HG03439 (cell line): ENCODE measurements around the gene SLC25A34.
"Not testable (repeated sequence)": the region's sequence is repeated elsewhere in the genome, so short reads cannot be mapped to it uniquely, and the experiment has no call there.

Experiments used
- ATAC-seq: cut with Tn5 transposase; IDR thresholded peaks from one replicate; pipeline ENCODE4 v1.9.1; 2021; ENCODE audit warnings: mild to moderate bottlenecking, moderate library complexity; ENCODE audit not compliant: unreplicated experiment

SLC25A34 gene

GRCh38 chr1:15736038-15736891 is at the start of gene SLC25A34:
Gene SLC25A34 (plus strand): TSS chr1:15736258. CDS start chr1:15736486, 228 bp downstream.
- no peak for ATAC-seq

- no peak for ATAC-seq
Observed at GRCh38 chr1:15687446-15687845, 48.6 kb upstream of the SLC25A34 start.

- no peak for ATAC-seq
Observed at GRCh38 chr1:15690317-15690716, 45.7 kb upstream of the SLC25A34 start.

DNA sequence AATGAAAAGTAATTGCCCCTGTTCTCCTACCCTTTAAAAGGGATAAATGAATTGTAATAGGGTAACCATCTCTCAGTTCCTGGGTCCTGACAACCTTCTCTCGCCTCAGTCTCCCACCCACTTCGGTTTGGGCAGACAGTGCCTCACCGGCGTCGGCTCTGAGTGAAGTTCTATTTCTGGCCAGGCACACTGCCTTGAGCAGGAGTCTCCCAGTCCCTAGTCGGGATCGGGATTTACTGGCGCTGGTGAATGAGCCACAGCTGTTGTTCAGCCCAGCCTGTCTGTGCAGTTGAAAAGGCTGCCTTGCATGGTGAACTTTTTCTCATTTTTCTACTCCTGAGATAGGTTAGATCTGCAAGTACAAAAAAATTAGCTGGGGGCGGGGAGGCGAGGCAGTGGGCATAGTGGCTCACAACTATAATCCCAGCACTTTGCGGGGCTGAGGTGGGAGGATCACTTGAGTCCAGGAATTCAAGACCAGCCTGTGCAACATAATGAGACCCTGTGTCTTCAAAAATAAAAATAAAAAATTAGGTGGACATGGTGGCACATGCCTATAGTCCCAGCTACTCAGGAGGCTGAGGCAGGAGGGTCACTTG is 44.5 kb upstream of the SLC25A34 start:
- ATAC-seq = no peak

DNA sequence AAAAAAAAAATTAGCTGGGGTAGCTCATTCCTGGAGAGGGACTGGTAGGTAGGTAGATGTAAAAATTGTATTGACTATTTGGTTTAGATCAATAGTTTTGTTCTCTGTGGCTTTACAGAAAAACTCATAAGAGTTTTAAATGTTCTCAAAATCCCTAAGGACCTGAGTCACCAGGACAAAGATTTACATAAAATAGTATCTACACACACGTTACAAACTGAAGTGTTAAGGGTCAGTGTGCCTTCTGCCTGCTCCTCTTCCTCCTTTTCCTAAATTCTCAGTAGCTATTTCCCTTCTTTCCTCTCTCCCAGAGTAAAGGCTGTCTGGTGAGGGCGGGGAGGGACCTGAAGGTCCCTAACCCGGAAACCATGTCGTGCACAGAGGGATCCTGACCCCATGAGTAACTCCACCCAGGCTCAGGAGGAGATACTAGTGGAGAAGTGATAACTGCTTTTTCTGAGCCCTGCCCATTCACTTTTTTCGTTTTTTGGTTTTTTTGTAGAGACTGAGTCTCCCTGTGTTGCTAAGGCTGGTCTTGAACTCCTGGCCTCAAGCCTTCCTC is 43.9 kb upstream of the SLC25A34 start:
- no peak for ATAC-seq

GRCh38 chr1:15693371-15693770 is 42.7 kb upstream of the SLC25A34 start:
- ATAC-seq = no peak

GRCh38 chr1:15696956-15697521 is 39.0 kb upstream of the SLC25A34 start:
- peak; percentile 91 for ATAC-seq

- no peak for ATAC-seq
Observed at GRCh38 chr1:15698201-15698600, 37.9 kb upstream of the SLC25A34 start.

DNA sequence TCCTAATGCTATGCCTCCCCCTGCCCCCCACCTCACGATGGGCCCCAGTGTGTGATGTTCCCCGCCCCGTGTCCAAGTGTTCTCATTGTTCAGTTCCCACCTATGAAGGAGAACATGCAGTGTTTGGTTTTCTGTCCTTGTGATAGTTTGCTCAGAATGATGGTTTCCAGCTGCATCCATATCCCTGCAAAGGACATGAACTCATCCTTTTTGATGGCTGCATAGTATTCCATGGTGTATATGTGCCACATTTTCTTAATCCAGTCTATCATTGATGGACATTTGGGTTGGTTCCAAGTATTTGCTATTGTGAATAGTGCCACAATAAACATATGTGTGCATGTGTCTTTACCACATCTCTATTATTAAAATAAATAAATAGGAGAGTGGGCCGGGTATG is 36.7 kb upstream of the SLC25A34 start:
- ATAC-seq = not testable (repeated sequence)

DNA sequence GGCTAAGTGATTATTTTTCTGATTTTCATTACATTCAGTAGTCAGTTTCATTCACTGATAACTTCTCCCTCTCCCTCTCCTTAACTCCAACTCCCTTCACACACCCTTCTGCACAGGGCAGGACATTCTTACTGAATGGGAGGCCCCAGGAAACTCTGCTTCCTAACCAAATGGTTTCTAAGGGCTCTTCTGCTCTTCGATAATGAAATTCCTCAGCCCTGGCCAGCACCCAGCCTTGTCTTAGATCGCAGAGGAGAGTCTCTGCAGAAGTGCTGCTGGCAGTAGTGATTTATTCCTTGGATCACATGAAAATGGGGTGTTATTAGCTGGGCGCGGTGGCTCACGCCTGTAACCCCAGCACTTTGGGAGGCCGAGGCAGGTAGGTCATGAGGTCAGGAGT is 35.5 kb upstream of the SLC25A34 start:
- no peak for ATAC-seq

- ATAC-seq = no peak
Observed at GRCh38 chr1:15701784-15702183, 34.3 kb upstream of the SLC25A34 start.

DNA sequence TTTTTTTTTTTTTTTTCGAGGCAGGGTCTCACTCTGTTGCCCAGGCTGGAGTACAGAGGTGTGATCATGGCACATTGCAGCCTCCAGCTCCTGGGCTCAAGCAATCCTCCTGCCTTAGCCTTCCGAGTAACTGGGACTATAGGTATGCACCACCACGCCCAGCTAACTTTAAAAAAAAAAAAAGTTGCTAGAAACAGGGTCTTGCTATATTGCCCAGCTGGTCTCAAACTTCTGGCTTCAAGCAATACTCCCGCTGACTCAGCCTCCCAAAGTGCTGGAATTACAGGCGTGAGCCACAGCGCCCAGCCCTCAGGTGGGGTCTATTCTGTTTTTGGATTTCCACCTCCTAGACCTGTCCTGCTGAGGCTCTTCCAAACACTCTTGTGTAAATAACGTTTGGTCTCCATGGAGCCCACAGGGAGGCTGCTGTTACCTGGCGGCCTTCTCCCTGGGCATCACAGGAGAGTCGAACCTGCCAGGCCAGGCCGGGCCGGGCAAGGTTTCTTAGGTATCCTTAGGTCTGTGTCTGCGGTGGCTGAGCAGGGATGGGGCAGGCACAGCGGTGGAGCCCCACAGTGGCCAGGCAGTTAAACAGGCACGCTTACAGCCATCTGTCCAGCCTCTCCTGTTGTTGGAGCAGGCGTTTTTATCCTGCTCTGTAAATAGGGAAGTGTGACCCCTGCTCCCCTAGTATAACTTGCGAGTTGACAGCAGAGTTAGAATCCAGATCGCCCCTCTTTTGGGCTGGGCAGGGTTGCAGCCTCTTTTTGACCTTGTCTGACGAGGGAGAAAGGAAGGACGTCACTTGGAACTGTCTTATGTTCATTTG is 33.1 kb upstream of the SLC25A34 start:
- no peak for ATAC-seq

DNA sequence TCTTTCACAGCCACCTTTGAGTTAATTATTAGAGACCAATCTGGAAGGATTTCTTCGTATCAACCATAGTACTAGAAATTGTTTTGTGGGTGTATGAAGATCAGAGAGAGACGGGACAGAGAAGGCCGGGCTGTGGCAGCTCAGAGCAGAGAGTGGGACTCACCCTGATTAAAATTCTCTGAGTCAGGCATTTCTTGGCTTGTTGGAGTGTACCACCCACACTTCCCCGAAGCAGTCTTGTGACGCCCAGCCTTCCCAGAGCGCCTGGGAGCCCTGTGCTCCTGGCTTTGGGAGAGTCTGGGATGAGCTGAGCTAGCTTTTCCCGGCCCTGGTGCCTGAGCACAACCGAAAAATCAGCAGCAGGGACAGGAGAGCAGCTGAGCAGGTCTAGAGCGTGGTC is 32.5 kb upstream of the SLC25A34 start:
- ATAC-seq = no peak

- no peak for ATAC-seq
Observed at GRCh38 chr1:15704526-15705183, 31.4 kb upstream of the SLC25A34 start.

GRCh38 chr1:15705184-15705566 is 30.9 kb upstream of the SLC25A34 start:
- no peak for ATAC-seq

GRCh38 chr1:15706751-15707150 is 29.3 kb upstream of the SLC25A34 start:
- no peak for ATAC-seq

GRCh38 chr1:15707239-15707925 is 28.7 kb upstream of the SLC25A34 start:
- ATAC-seq = no peak

GRCh38 chr1:15708486-15709137 is 27.4 kb upstream of the SLC25A34 start:
- ATAC-seq = no peak

DNA sequence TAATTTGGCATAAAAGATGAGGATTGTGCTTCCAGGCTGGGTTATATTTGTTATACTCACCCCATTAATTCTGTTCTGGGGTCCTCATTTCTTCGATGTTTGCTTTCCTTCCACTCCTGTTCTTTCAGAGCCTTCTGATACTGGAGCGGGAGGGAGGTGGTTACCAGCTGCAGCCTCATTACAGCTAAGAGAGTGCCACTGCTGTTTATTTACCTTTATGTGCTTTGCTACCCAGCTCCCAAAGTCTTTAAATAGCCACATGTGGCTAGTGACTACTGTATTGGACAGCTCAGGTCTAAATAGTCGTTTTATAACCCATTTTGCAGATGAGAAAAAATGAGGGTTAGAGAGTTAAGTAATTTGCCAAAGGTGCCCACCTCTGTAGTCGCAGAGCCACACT is 26.8 kb upstream of the SLC25A34 start:
- no peak for ATAC-seq
